GM19397 (cell line): ENCODE results near the gene TUFM.

ENCODE experiments used
- ATAC-seq: cut with Tn5 transposase; IDR thresholded peaks from one replicate; pipeline ENCODE4 v1.9.1; 2021; ENCODE audit warnings: mild to moderate bottlenecking, moderate library complexity; ENCODE audit not compliant: unreplicated experiment

The TUFM gene

DNA sequence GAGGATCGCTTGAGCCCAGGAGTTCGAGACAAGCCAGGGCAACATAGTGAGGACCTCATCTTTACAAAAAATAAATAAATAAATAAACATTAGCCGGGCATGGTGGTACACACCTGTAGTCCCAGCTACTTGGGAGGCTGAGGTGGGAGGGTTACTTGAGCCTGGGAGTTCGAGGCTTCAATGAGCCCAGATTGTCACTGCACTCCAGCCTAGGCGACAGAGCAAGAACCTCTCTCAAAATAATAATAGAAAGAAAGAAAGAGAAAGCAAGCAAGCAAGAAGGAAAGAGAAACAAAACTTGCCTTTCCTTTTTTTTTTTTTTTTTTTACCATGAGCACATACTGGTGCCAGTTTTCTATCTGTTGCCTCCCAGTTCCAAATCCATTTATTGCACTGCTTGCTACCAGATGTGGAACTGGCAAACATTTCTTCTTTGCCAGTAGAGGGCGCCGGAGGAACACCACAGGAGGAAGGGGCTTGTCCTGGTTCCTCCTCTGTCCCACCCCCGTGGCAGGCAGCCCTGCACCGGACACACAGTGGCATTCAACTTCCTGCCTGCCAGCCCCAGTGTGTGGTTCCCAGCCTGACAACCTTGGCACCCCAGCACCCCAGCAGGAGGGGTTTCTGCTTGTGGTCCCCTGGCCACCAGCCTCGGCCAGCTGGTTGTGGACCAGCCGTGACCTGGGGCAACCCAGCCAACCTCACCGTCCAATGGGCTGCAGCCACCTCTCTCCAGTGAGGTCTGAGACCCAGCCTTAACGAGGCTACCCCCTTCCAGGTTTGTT lies 43.7 kb downstream of the TUFM start:
- ATAC-seq, result peak; percentile 69
